Measurements from ENCODE around the gene ZC3H13.
"Not testable (repeated sequence)": the region's sequence is repeated elsewhere in the genome, so short reads cannot be mapped to it uniquely, and the experiment has no call there.

Gene ZC3H13

GRCh38 chr13:46004491-46004890 lies 48.1 kb downstream of the ZC3H13 start:
- no peak for DNase-seq (ENCODE audit: low spot score)

- no peak for DNase-seq (ENCODE audit: low spot score)
These were observed 55.9 kb downstream of the ZC3H13 start for GRCh38 chr13:45996631-45997030.

- DNase-seq (ENCODE audit: low spot score) = no peak
These were observed 57.3 kb downstream of the ZC3H13 start for GRCh38 chr13:45995245-45995644.

GRCh38 chr13:45994752-45995151 lies 57.8 kb downstream of the ZC3H13 start:
- DNase-seq (ENCODE audit: low spot score) = no peak

GRCh38 chr13:45989607-45990006 lies 62.9 kb downstream of the ZC3H13 start:
- DNase-seq (ENCODE audit: low spot score) = no peak

GRCh38 chr13:45981127-45981526 lies 71.4 kb downstream of the ZC3H13 start:
- not testable (repeated sequence) for DNase-seq (ENCODE audit: low spot score)

GRCh38 chr13:45975337-45975736 lies 77.2 kb downstream of the ZC3H13 start:
- DNase-seq (ENCODE audit: low spot score) = no peak

GRCh38 chr13:45974500-45974899 lies 78.0 kb downstream of the ZC3H13 start:
- DNase-seq (ENCODE audit: low spot score) = no peak

- no peak for DNase-seq (ENCODE audit: low spot score)
These were observed 85.0 kb downstream of the ZC3H13 start for GRCh38 chr13:45967589-45967988.

- DNase-seq (ENCODE audit: low spot score) = no peak
These were observed 85.8 kb downstream of the ZC3H13 start for GRCh38 chr13:45966715-45967114.

GRCh38 chr13:45961468-45961867 lies 91.1 kb downstream of the ZC3H13 start:
- DNase-seq (ENCODE audit: low spot score) = no peak

- DNase-seq (ENCODE audit: low spot score) = no peak
These were observed 97.4 kb downstream of the ZC3H13 start for GRCh38 chr13:45954836-45955800.

- DNase-seq (ENCODE audit: low spot score) = no peak
These were observed 99.5 kb downstream of the ZC3H13 start for GRCh38 chr13:45953082-45953481.

GRCh38 chr13:45951724-45952123 lies 100.8 kb downstream of the ZC3H13 start:
- no peak for DNase-seq (ENCODE audit: low spot score)

GRCh38 chr13:45951166-45951565 lies 101.4 kb downstream of the ZC3H13 start:
- DNase-seq (ENCODE audit: low spot score) = no peak

GRCh38 chr13:45950386-45951000 lies 102.1 kb downstream of the ZC3H13 start:
- DNase-seq (ENCODE audit: low spot score) = no peak

- no peak for DNase-seq (ENCODE audit: low spot score)
These were observed 103.4 kb downstream of the ZC3H13 start for GRCh38 chr13:45949161-45949560.

- DNase-seq (ENCODE audit: low spot score) = no peak
These were observed 108.6 kb downstream of the ZC3H13 start for GRCh38 chr13:45943965-45944364.

- no peak for DNase-seq (ENCODE audit: low spot score)
These were observed 109.4 kb downstream of the ZC3H13 start for GRCh38 chr13:45943120-45943519.

GRCh38 chr13:45941261-45941660 lies 111.3 kb downstream of the ZC3H13 start:
- no peak for DNase-seq (ENCODE audit: low spot score)

- no peak for DNase-seq (ENCODE audit: low spot score)
These were observed 112.5 kb downstream of the ZC3H13 start for GRCh38 chr13:45940061-45940460.

GRCh38 chr13:45936621-45937020 lies 115.9 kb downstream of the ZC3H13 start:
- DNase-seq (ENCODE audit: low spot score) = no peak

GRCh38 chr13:45934283-45934682 lies 118.3 kb downstream of the ZC3H13 start:
- no peak for DNase-seq (ENCODE audit: low spot score)
